Loucy (cell line): ENCODE measurements around the gene TMC2.
"Not testable (repeated sequence)": the region's sequence is repeated elsewhere in the genome, so short reads cannot be mapped to it uniquely, and the experiment has no call there.

ENCODE experiments used
- CTCF ChIP-seq: fragments of 200-600 bp; sonication (generic); conservative IDR thresholded peaks from 2 replicates; pipeline ENCODE4 v1.5.1; 2014; ENCODE audit warnings: mild to moderate bottlenecking, antibody characterized with exemption, low read length
- EZH2phosphoT487 ChIP-seq: fragments of 200-600 bp; IDR thresholded peaks from 2 replicates; pipeline ENCODE4 v1.6.1; 2018; ENCODE audit warnings: antibody characterized with exemption, mild to moderate bottlenecking, moderate library complexity, borderline replicate concordance

- TF ChIP-seq CTCF, EZH2phosphoT487: not testable (repeated sequence)
These were observed 13.4 kb upstream of the TMC2 start for GRCh38 chr20:2522826-2523429.
